Stimulated activated CD4-positive, alpha-beta T cell treated with anti-CD3 and anti-CD28 coated beads, TNF-alpha, amount 100 ng/mL, for 1 hour (primary cell): ENCODE results near the gene GABRR3.
"Not testable (repeated sequence)": the region's sequence is repeated elsewhere in the genome, so short reads cannot be mapped to it uniquely, and the experiment has no call there.

Experiments used
- DNase-seq, 3 donors: peaks; one replicate each; pipeline ENCODE4 v3.0.0-alpha.2; 2020; ENCODE audit warnings: low read depth in 3 of 3, low spot score in 1 of 3

The GABRR3 gene

GRCh38 chr3:98022978-98023820 lies 11.9 kb downstream of the GABRR3 start:
- DNase-seq, result peak; percentile 74 to 99 (median 83)

GRCh38 chr3:98021830-98022560 lies 13.1 kb downstream of the GABRR3 start:
- DNase-seq, result no peak

- DNase-seq, result no peak
These were observed 14.7 kb downstream of the GABRR3 start for GRCh38 chr3:98020412-98020811.

- DNase-seq, result no peak
These were observed 16.8 kb downstream of the GABRR3 start for GRCh38 chr3:98018301-98018700.

GRCh38 chr3:98014268-98014585 lies 20.9 kb downstream of the GABRR3 start:
- no peak for DNase-seq

GRCh38 chr3:98013411-98014267 lies 21.5 kb downstream of the GABRR3 start:
- DNase-seq, result no peak

GRCh38 chr3:98012979-98013378 lies 22.1 kb downstream of the GABRR3 start:
- DNase-seq, result no peak

- DNase-seq, result not testable (repeated sequence)
These were observed 24.1 kb downstream of the GABRR3 start for GRCh38 chr3:98010883-98011449.

- DNase-seq, result no peak
These were observed 24.8 kb downstream of the GABRR3 start for GRCh38 chr3:98010194-98010882.

- DNase-seq, result no peak
These were observed 26.3 kb downstream of the GABRR3 start for GRCh38 chr3:98008855-98009254.

GRCh38 chr3:98005438-98005837 lies 29.7 kb downstream of the GABRR3 start:
- no peak for DNase-seq

- no peak for DNase-seq
These were observed 30.4 kb downstream of the GABRR3 start for GRCh38 chr3:98004721-98005120.

GRCh38 chr3:98003306-98003969 lies 31.7 kb downstream of the GABRR3 start:
- no peak for DNase-seq

GRCh38 chr3:98002717-98003116 lies 32.4 kb downstream of the GABRR3 start:
- no peak for DNase-seq

- no peak for DNase-seq
These were observed 35.1 kb downstream of the GABRR3 start for GRCh38 chr3:97999994-98000393.

GRCh38 chr3:97999103-97999502 lies 36.0 kb downstream of the GABRR3 start:
- DNase-seq, result no peak

- DNase-seq, result no peak
These were observed 38.1 kb downstream of the GABRR3 start for GRCh38 chr3:97996988-97997387.

- no peak for DNase-seq
These were observed 40.7 kb downstream of the GABRR3 start for GRCh38 chr3:97994328-97994945.

- DNase-seq, result no peak
These were observed 41.6 kb downstream of the GABRR3 start for GRCh38 chr3:97993526-97993925.
